GM19397 (cell line): Measurements from ENCODE around the gene OR2L8.
A peak's percentile ranks its signal among the peaks of the same experiment; 100 is the strongest.

Source experiments
- ATAC-seq: cut with Tn5 transposase; IDR thresholded peaks from one replicate; pipeline ENCODE4 v1.9.1; 2021; ENCODE audit warnings: mild to moderate bottlenecking, moderate library complexity; ENCODE audit not compliant: unreplicated experiment

OR2L8 gene

GRCh38 chr1:247966532-247967204 is 18.0 kb downstream of the OR2L8 start:
- ATAC-seq = peak; percentile 77

GRCh38 chr1:247992986-247993385 is 44.3 kb downstream of the OR2L8 start:
- ATAC-seq = no peak

GRCh38 chr1:247998811-247999210 is 50.2 kb downstream of the OR2L8 start:
- ATAC-seq = no peak
